Heart left ventricle (tissue), 16 donors: ENCODE measurements around the gene ATAD5. TPM values are rescaled to one million over a fixed set of nuclear protein-coding genes. Genes with fewer than 3 reads are reported as not detected.
"Not testable (repeated sequence)": the region's sequence is repeated elsewhere in the genome, so short reads cannot be mapped to it uniquely, and the experiment has no call there.

Experiments used
- ATAC-seq, 4 donors: fragments of 200-7000 bp; cut with Tn5 transposase; one replicate each; pipeline ENCODE4 v1.9.1; 2020 to 2022; ENCODE audit warnings: moderate library complexity in 4 of 4, mild to moderate bottlenecking in 3 of 4, moderate number of reproducible peaks in 1 of 4
- DNase-seq, 5 donors: peaks; one replicate each; pipeline ENCODE4 v3.0.0-alpha.2; 2020
- H3K27ac ChIP-seq, 12 donors: fragments of 200-600 bp; sonication (generic) in 4 of 12; one replicate each; pipeline versions ENCODE4 v1.5.0 to v1.8.0; 2016 to 2022; ENCODE audit warnings: mild to moderate bottlenecking in 2 of 12
- H3K27me3 ChIP-seq, 9 donors: fragments of 200-600 bp; sonication (generic) in 2 of 9; one replicate each; pipeline versions ENCODE4 v1.5.1 to v1.8.0; 2016 to 2022; ENCODE audit warnings: mild to moderate bottlenecking in 3 of 9
- H3K36me3 ChIP-seq, 9 donors: fragments of 200-600 bp; sonication (generic) in 2 of 9; one replicate each; pipeline versions ENCODE4 v1.5.0 to v1.8.0; 2018 to 2022; ENCODE audit warnings: mild to moderate bottlenecking in 2 of 9
- H3K4me1 ChIP-seq, 12 donors: fragments of 200-600 bp; sonication (generic) in 4 of 12; one replicate each; pipeline versions ENCODE4 v1.5.0 to v1.8.0; 2016 to 2022; ENCODE audit warnings: mild to moderate bottlenecking in 3 of 12
- H3K4me3 ChIP-seq, 12 donors: fragments of 200-600 bp; sonication (generic) in 4 of 12; one replicate each; pipeline versions ENCODE4 v1.5.0 to v1.8.0; 2017 to 2022; ENCODE audit warnings: mild to moderate bottlenecking in 9 of 12, moderate library complexity in 4 of 12
- H3K9me3 ChIP-seq, 12 donors: fragments of 200-600 bp; sonication (generic) in 4 of 12; one replicate each; pipeline versions ENCODE4 v1.5.0 to v1.8.0; 2016 to 2022; ENCODE audit warnings: mild to moderate bottlenecking in 1 of 12
- POLR2A ChIP-seq, 2 donors: fragments of 450-650 bp; IDR thresholded peaks; one replicate each; pipeline ENCODE4 v1.6.1; 2017; ENCODE audit warnings: antibody characterized with exemption in 2 of 2, mild to moderate bottlenecking in 2 of 2, moderate library complexity in 2 of 2
- WGBS, 4 donors: extraction: QIAGEN DNeasy Blood & Tissue Kit in 2 of 4; methylation state at CpG; one replicate each; pipeline versions ENCODE4 v1.1.5 to v1.1.7; 2013 to 2018; 5-methylcytosine and 5-hydroxymethylcytosine counted together
- intact Hi-C, 10 donors: fragments of 100-400 bp; cut with DNase I; formaldehyde crosslinking; loops; one replicate each; pipeline versions ENCODE4 v1.11.1 to v1.14.2; 2022
- polyA plus RNA-seq, 2 donors: library from polyadenylated mRNA; stranded (reverse); fragments of 200-250 nt; gene quantifications; one replicate each; pipeline ENCODE4 v1.2.3, GENCODE V29; 2013
- total RNA-seq, 9 donors: library from RNA; depleted of rRNA in 2 of 9; stranded (reverse); fragments of >200 nt in 2 of 9; fragmentation: NEBNext Ultra II Directional in 3 of 9; extraction: Animal tissue kit (Norgen Biotek cat#: 25700) in 3 of 9; gene quantifications; one replicate each; pipeline versions ENCODE4 v1.1.0 to v1.2.4, GENCODE V29; 2016 to 2023
- TF ChIP-seq, protein P1 (sequence below), 12 donors: fragments of 200-600 bp; sonication (generic) in 4 of 12; IDR thresholded peaks; one replicate each; pipeline versions ENCODE4 v1.5.0 to v1.8.0; 2018 to 2022; ENCODE audit warnings: antibody characterized with exemption in 12 of 12, mild to moderate bottlenecking in 5 of 12
- donor health status: ischemic (EF 13 %, LVEDD 7.1; RV severe dilation, severe dysfunction).
- donor health status: healthy with polysubstance abuse.
- donor health status: DM: no; HTN: yes; CAD: no.
- donor health status: DM: no; HTN: no; CAD: no.
- donor health status: ischemic (EF 25% LVEDD 6.9; RV normal size, moderate dysfunction).
- donor health status: ischemic (EF 25% LVEDD 5.7; RV mildly dilated, moderate dysfunction).
- donor health status: healthy.
- donor health status: DM: yes; HTN: yes; CAD: no.
- donor health status: ischemic (EF 35%, LVEDD 5.7; RV mildly dilated, moderate dysfunction).
- donor health status: nonischemic (EF 11% LVEDD 7.7; RV severe dilation, severe dysfunction).
- donor health status: DM: yes; HTN: yes; CAD: no.
- donor health status: PGD.
- donor health status: ischemic (EF 29% LVEDD 5.4; RV normal size, mild dysfunction).
- donor health status: nonischemic (EF 23%, LVEDD 6.1; RV moderate dilation, normal function).

Gene ATAD5
- total and polyA plus RNA-seq, 11 donors: 0.25 to 2.5 (median 0.40) TPM

DNA sequence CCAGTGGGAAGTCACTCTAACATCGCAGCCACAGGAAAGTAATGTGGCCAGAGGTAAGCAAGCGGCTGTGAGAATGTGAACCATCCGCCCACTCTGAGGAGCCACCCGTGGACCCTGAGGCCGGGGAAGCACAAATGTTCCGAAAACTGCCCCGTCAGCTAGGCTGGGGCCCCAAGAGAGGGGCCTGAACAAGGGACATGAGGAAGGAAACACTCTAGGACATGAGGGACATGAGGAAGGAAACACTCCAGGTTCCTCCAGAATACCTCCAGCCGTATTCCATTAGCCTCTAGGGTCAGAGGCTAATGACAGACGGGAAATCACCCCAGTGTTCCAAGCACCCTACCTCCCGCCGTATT lies 74.0 kb downstream of the ATAD5 start:
- WGBS, 4 donors: 0 to 1% (median 0%) methylated on average over 11 of the region's 11 CpGs
- H3K27ac ChIP-seq: peak overlapping the region in 11 of 12 donors; percentile 84 to 96 (median 92)
- peaks cover 0 to 37% (median 21%) of the 10 kb centered on the region in 9 donors for H3K36me3 ChIP-seq
- H3K27me3 ChIP-seq: no peaks in the 10 kb centered on the region
- no peak for DNase-seq
- no peaks in the 10 kb centered on the region for H3K9me3 ChIP-seq
- TF ChIP-seq, protein P1, sequence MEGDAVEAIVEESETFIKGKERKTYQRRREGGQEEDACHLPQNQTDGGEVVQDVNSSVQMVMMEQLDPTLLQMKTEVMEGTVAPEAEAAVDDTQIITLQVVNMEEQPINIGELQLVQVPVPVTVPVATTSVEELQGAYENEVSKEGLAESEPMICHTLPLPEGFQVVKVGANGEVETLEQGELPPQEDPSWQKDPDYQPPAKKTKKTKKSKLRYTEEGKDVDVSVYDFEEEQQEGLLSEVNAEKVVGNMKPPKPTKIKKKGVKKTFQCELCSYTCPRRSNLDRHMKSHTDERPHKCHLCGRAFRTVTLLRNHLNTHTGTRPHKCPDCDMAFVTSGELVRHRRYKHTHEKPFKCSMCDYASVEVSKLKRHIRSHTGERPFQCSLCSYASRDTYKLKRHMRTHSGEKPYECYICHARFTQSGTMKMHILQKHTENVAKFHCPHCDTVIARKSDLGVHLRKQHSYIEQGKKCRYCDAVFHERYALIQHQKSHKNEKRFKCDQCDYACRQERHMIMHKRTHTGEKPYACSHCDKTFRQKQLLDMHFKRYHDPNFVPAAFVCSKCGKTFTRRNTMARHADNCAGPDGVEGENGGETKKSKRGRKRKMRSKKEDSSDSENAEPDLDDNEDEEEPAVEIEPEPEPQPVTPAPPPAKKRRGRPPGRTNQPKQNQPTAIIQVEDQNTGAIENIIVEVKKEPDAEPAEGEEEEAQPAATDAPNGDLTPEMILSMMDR (IDR thresholded peaks at IDR 0.05): no peak
- TF ChIP-seq POLR2A (IDR thresholded peaks at IDR 0.05): no peak
- peaks cover 0 to 28% (median 15%) of the 10 kb centered on the region in 12 donors for H3K4me1 ChIP-seq
- ATAC-seq: peak in 3 of 4 donors; percentile 11 to 59 (median 57)
- intact Hi-C loops: loop anchor here in 5 of 10 donors (1.0 to 10.0 kb wide), 7 partner anchors 59 to 312 kb away; partner anchors contain the start of gene RNF135 (in 3 of the 5)
- H3K4me3 ChIP-seq: peak overlapping the region; percentile 54 to 95 (median 86)

GRCh38 chr17:30906101-30906911 lies 74.5 kb downstream of the ATAD5 start, which contains the start of gene TEFM:
TSS of gene TEFM (minus strand) at chr17:30906238. CDS start at chr17:30906198, 40 bp downstream.
- ATAC-seq: peak; percentile 89 to 99 (median 98)
- TF ChIP-seq POLR2A (IDR thresholded peaks at IDR 0.05): peak in 1 of 2 donors; percentile 55
- TF ChIP-seq, protein P1 (IDR thresholded peaks at IDR 0.05): peak in 1 of 12 donors; percentile 5
- no peaks in the 10 kb centered on the region for H3K9me3 ChIP-seq
- intact Hi-C loops: loop anchor here in 5 of 10 donors (1.0 to 10.0 kb wide), 7 partner anchors 58 to 311 kb away; partner anchors contain the start of gene RNF135 (in 3 of the 5)
- H3K36me3 ChIP-seq: peaks cover 0 to 31% (median 15%) of the 10 kb centered on the region in 9 donors
- peak within 1 kb of the TSS; percentile 54 to 95 (median 86) for H3K4me3 ChIP-seq
- WGBS, 4 donors: 0% methylated on average over 29 to 47 of the region's 47 CpGs
- no peaks in the 10 kb centered on the region for H3K27me3 ChIP-seq
- H3K27ac ChIP-seq: peak within 1 kb of the TSS; percentile 6 to 96 (median 90)
- DNase-seq: peak; percentile 89 to 94 (median 92)
- peaks cover 0 to 28% (median 15%) of the 10 kb centered on the region in 12 donors for H3K4me1 ChIP-seq

- peaks cover 0 to 5% (median 0%) of the 10 kb centered on the region in 9 donors for H3K36me3 ChIP-seq
- H3K9me3 ChIP-seq: no peaks in the 10 kb centered on the region
- H3K4me1 ChIP-seq: peaks cover 0 to 28% (median 15%) of the 10 kb centered on the region in 12 donors
- DNase-seq (no peak), ATAC-seq (no peak)
- intact Hi-C loops: loop anchor here in 4 of 10 donors (5.0 to 10.0 kb wide), 5 partner anchors 56 to 308 kb away; partner anchors contain the start of gene RNF135 (in 1 of the 4)
- no peak overlapping the region for H3K27ac ChIP-seq
- H3K27me3 ChIP-seq: no peaks in the 10 kb centered on the region
- TF ChIP-seq, protein P1 (IDR thresholded peaks at IDR 0.05): no peak
- TF ChIP-seq POLR2A (IDR thresholded peaks at IDR 0.05): no peak
- WGBS, 4 donors: 85 to 95% (median 88%) methylated on average over 3 of the region's 3 CpGs
- H3K4me3 ChIP-seq: no peak overlapping the region
Observed at GRCh38 chr17:30908717-30909420, 77.1 kb downstream of the ATAD5 start.

GRCh38 chr17:30910151-30910550 lies 78.4 kb downstream of the ATAD5 start:
- H3K4me3 ChIP-seq, H3K27ac ChIP-seq, H3K9me3 ChIP-seq, H3K27me3 ChIP-seq, H3K36me3 ChIP-seq, intact Hi-C loops, DNase-seq, ATAC-seq: not testable (repeated sequence)
- WGBS, 4 donors: 87 to 97% (median 96%) methylated on average over 7 of the region's 7 CpGs
- H3K4me1 ChIP-seq: peaks cover 0 to 21% (median 11%) of the 10 kb centered on the region in 12 donors
